T1000 (cell line): Measurements from ENCODE around the gene FCRL1.

ENCODE experiments used
- DNase-seq: peaks from one replicate; lab custom pipeline; 2025; ENCODE audit warnings: mixed read lengths; lab: John Stamatoyannopoulos, UW

The FCRL1 gene

DNA sequence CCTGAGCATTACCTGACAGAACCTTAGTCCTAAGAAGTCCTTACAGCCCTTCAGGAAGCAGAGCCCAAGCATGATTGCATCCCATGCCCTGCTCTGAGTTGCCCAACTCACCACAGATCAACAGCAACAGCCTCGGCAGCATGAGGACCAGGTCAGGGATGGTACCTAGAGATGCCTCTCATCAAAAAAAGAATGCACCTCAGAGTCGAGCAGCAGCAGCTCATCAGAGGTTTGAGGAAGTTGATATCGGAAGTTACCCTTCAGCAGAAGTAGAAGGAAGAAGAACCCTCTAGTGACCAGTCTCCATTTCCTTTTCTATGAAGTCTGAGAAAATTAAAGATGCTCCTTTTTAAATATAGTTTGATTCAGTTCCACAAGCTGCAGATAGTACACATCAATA lies at the start of gene FCRL1:
Gene FCRL1 (minus strand): TSS at position 225 of the 400 bp plus-strand sequence. CDS start 83 bp downstream, at position 142.
- DNase-seq: no peak

DNA sequence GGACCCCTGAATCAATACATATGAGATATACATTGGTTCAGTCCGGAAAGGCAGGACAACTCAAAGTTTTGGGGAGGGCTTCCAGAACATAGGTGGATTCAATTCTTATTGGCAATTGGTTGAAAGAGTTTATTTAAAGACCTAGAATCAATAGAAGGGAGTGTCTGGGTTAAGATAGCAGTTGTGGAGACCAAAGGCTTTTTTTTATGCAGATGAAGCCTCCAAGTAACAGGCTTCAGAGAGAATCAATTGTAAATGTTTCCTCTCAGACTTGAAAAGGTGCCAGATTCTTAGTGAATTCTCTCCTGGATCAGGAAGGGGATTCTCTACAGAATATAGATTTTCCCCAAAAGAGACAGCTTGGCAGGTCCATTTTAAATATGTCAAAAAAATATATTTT lies 48.7 kb upstream of the FCRL1 start:
- DNase-seq: no peak

GRCh38 chr1:157862114-157863070 lies 42.5 kb upstream of the FCRL1 start:
- DNase-seq: no peak

GRCh38 chr1:157856538-157856937 lies 36.6 kb upstream of the FCRL1 start:
- DNase-seq: no peak

- no peak for DNase-seq
These were observed 32.6 kb upstream of the FCRL1 start for GRCh38 chr1:157852476-157852875.

DNA sequence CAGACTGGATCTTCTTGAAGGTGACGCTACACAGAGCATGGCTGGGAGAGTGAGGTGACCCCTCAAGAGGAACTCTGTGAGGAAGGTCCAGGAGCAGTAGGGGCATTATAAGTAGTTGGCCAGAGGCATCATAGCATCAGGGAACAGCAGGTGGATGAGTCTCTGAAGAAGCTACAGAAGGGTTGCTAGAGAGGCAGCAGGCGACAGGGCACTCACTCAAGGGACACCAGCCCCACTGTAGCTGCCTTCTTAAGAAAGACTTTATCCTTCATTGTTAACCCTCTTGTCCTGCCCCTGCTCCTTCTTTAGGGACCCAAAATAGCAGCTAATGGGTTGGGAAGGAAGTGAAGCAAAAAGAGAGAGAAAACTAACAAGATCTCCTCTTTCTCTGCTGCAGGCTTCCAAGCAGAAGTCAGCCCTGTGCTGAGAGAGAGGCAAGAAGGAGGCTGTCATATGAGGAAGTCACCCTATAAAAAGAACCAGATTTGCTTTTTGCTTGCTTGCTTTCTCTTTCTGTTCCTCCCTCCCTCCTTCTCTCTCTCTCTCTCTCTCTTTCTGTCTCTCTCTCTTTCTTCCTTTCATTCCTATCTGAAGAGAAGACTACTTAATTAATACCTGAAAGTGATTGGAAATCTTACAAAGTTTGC lies 29.4 kb upstream of the FCRL1 start:
- DNase-seq: no peak

GRCh38 chr1:157844089-157844830 lies 24.3 kb upstream of the FCRL1 start:
- DNase-seq: no peak

DNA sequence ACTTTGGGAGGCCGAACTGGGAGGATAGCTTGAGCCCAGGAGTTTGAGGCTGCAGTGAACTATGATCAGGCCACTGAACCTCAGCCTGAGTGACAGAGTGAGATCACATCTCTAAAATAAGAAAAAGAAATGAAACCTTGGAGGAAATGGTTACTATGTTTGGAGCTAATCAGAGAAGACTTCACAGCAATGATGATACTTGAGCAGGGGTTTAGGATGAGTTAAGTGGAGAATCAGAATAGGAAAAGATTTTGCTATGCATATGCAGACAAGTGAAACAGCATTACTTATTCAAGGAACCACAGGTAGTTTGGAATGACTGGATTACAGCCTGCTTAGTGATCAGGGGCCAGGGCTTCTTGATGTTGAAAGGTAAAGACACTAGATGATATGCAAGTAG lies 23.0 kb upstream of the FCRL1 start:
- DNase-seq: no peak

- DNase-seq: no peak
These were observed 21.8 kb upstream of the FCRL1 start, which contains the start of gene CD5L for GRCh38 chr1:157841708-157842107. TSS of gene CD5L (minus strand) at chr1:157841808. CDS start at chr1:157841701, 107 bp downstream.

GRCh38 chr1:157838966-157839365 lies 19.0 kb upstream of the FCRL1 start:
- DNase-seq: no peak

DNA sequence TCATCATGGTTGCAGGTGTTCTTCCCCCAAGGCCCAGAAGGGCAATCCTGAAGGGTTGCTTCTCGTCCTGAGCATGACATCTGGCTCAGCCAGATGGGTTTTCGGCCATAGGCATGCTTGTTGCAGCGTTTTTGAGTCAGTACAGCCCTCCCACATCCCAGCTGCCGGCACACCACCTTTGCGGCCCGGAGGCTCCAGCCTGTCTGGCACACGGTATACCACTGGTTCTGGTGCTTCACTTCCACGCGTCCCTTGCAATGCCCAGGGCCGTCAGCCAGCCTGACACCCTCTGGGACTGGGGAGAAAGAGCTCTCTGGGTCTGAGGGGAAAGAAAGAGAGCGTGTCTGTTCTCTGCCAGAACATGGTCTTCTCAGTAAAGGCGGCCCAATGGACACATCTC lies 14.5 kb upstream of the FCRL1 start:
- no peak for DNase-seq

DNA sequence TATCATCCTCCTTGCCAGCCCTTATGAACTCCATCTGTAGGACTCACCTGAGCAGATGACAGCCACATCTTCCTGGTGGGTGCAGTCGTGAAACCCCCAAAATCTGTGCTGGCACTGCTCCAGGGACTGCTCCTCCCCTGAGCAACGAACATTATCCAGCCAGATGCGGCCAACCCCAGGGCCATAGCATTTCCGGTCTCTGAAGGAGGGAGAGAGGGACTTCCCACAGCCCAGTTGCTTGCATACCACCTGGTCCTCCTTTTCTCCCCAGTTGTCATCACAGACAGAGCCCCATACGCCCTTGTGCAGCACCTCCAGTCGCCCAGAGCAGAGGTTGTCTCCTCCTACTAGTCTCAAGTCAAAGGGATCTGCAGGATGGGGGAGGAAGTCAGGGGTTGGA lies 13.2 kb upstream of the FCRL1 start:
- no peak for DNase-seq

- no peak for DNase-seq
These were observed 12.2 kb upstream of the FCRL1 start for GRCh38 chr1:157831968-157832626.

- no peak for DNase-seq
These were observed 11.0 kb upstream of the FCRL1 start for GRCh38 chr1:157830887-157831286.

- no peak for DNase-seq
These were observed 9.8 kb upstream of the FCRL1 start for GRCh38 chr1:157829711-157830110.

- DNase-seq: no peak
These were observed 9.3 kb upstream of the FCRL1 start for GRCh38 chr1:157829210-157829609.

DNA sequence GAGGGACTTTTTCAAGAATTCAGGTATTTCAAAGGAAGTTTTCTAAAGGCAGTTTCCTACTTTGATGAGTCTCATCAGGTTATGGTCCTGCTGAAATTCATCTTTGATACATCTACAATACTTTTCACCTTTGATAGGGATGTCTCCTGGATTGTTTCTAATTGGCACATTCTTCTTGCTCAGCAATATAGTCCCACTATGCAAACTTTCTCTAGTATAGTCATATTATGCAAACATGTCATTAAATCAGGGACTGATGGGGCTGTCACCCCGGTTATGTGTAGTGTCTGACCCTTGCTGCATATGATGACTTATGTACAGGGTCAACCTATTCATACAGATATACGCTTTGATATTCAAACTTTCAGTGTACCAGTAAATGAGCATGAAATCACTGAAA lies 379 bp upstream of the FCRL1 start:
- DNase-seq: no peak

GRCh38 chr1:157819215-157819614 lies 705 bp downstream of the FCRL1 start:
- no peak for DNase-seq

GRCh38 chr1:157813269-157813668 lies 6.7 kb downstream of the FCRL1 start:
- DNase-seq: no peak

GRCh38 chr1:157806431-157807149 lies 13.3 kb downstream of the FCRL1 start:
- DNase-seq: no peak

- DNase-seq: no peak
These were observed 16.1 kb downstream of the FCRL1 start for GRCh38 chr1:157803851-157804250.
